Activated naive CD4-positive, alpha-beta T cell treated with anti-CD3 and anti-CD28 coated beads, Interleukin-2, amount 50 U/mL, for 16 hours (primary cell): ENCODE measurements around the gene BRD1.
"Not testable (repeated sequence)": the region's sequence is repeated elsewhere in the genome, so short reads cannot be mapped to it uniquely, and the experiment has no call there.

Experiments used
- DNase-seq: peaks from one replicate; pipeline ENCODE4 v3.0.0-alpha.2; 2020

Gene BRD1

DNA sequence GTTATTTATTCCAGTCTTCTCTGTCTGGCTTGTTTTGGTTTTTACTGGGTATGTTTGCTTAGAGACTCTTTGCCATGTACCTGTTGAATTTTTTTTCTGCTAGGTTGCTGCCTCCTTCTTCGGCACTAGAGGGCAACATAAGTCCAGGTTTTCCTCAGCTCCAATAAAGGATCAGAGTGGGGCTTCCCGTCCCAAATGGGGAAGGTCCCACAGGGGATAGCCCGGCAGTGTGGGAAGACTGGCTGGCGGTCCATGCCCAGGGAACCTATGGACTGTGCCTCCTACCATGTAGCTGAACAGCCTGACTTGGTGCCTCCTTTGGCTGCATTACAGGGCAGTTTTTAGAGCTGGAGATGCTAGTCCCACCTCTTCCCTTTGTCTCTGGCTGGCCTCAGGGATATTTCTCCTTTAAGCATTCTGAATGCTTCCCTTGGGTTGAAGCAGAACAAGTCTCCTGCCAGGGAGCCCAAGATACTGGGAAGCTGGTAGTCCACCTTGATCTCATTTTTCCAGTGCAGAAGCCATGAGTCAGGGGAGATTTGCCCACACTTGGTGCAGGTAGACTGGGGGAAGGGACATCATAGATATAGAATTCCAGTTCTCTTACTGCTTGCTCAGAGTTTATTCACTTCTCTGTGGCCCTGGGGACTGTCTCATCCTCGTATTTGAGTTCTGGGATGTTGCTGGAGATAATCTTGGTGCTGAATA is 60.2 kb downstream of the BRD1 start:
- peak; percentile 14 for DNase-seq

DNA sequence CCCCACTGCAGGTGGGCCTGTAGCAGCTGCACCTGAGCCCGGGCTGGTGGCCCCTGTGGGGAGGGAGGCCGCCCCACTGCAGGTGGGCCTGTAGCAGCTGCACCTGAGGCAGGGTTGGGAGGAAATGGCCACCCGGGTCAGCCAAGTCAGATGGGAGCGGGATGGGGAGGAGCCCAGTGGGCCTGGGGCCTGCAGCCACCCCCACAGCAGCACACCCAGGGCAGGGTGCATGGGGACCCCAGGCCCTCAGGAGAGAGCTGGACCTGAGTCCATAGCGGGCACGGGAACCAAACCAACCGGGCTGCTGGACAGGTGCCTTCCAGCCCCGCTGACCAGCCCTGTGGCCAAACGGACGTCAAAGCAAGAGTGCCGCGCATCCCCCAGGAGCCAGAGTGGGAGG is 61.7 kb downstream of the BRD1 start:
- peak; percentile 9 for DNase-seq

DNA sequence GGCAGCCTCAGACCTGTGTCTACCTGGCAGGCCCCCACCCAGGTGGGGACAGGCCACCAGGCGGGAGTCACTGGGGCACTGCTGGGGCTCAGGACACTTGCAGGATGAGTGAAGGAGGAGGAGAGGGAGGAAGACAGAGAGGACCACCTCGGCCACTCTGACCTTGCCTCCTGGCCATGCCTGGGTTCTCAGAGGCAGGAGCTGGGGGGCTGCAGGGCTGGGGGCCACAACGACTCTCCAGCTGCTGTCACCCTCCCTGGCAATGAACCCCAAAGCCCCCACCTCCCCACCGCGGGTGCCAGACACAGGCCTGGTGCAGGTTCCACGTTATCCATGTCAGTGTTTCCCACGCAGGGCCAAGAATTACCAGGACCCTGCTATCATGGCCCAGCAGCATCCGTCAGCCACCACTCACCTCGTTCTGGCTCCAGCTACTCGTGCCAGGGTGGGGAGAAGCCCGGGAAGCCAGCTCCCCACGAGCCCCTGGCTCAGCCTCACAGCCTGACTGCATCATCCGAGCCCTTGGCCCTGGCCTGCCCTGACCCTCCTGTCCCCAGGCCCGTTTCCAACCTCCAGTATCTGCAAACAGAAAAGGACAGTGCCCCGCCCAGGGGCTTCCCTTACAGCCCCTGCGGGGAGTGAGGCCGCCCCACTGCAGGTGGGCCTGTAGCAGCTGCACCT is 62.4 kb downstream of the BRD1 start:
- DNase-seq, result peak; percentile 6

DNA sequence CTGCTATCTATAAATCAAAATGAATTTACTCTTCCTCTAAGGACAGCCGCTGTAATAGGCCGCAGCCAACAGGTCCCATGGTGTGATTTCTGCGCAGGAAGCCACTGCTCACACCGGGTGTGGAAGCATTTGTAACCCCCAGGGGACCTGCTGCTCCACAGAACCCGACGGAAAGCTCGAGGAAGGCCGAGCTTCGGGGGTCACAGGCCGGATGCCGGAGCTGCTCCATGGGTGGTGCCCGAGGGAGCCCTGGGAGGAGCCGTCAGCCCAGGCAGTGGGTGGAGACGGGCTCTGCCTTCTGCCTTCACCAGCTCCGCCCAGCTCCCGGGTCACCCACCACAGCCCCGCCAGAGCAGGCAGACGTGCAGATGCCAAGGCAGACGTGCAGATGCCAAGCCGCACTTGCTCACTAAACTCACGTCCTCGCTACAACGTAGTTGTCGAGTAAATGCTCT is 63.5 kb downstream of the BRD1 start:
- DNase-seq, result peak; percentile 6

DNA sequence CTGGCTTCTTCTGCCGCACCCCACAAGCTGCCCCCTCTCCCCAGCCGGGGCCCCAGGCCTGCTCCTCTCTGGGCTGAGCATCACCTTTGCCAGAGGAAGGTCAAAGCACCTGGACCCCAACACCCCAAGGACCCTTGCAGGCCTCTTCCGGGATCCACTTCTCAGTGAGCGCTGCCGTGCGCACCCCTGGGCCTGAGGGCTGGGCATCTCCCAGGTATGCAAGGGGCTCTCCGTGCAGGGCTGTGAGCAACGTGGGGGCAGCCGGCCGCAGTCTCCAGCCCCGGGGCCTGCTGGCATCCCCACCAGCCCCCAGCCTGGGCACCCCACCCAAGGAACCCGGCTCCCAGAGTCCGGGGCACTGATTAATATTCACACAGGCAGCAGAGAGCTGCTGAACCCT is 64.0 kb downstream of the BRD1 start:
- DNase-seq, result no peak

DNA sequence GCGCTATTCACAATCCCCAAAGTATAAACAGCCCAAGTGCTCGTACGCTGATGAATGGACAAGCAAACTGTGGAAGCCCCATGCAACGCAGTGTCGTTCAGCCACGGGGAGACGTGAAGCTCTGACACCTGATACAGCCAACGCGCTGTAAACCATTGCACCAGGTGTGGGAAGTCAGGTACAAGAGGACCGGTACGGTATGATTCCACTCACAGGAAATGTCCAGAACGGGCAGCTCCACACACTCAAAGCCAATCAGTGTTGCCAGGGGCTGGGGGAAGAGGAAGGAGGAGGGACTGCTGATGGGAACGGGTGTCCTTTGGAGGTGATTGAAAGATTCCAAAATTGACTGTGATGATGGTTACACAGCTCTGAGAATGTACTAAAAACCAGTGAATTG is 64.5 kb downstream of the BRD1 start:
- no peak for DNase-seq

DNA sequence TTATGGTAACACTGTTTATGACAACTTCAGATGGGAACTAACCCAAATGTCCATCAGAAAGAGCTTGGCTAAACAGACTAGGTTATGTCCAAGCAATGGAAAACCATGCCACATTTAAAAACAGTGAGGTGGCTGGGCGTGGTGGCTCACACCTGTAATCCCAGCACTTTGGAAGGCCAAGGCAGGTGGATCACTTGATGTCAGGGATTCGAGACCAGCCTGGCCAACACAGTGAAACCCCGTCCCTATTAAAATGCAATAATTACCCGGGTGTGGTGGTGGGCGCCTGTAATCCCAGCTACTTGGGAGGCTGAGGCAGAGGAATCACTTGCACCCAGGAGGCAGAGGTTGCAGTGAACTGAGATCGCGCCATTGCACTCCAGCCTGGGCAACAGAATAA is 65.1 kb downstream of the BRD1 start:
- DNase-seq, result not testable (repeated sequence)

DNA sequence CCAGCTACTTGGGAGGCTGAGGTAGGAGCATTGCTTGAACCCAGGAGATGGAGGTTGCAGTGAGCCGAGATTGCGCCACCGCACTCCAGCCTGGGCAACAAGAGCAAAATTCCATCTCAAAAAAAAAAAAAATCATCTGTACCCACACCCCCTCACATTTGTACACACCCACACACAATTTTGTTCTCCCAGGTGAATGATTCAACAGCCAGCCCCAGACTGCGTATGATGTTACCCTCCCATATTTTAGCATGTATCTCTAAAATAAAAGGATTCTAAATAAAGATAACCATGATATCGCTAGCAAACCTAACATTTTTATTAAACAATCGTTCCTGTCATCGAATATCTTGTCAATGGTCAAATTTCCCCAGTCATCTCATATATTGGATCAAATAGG is 65.8 kb downstream of the BRD1 start:
- no peak for DNase-seq

DNA sequence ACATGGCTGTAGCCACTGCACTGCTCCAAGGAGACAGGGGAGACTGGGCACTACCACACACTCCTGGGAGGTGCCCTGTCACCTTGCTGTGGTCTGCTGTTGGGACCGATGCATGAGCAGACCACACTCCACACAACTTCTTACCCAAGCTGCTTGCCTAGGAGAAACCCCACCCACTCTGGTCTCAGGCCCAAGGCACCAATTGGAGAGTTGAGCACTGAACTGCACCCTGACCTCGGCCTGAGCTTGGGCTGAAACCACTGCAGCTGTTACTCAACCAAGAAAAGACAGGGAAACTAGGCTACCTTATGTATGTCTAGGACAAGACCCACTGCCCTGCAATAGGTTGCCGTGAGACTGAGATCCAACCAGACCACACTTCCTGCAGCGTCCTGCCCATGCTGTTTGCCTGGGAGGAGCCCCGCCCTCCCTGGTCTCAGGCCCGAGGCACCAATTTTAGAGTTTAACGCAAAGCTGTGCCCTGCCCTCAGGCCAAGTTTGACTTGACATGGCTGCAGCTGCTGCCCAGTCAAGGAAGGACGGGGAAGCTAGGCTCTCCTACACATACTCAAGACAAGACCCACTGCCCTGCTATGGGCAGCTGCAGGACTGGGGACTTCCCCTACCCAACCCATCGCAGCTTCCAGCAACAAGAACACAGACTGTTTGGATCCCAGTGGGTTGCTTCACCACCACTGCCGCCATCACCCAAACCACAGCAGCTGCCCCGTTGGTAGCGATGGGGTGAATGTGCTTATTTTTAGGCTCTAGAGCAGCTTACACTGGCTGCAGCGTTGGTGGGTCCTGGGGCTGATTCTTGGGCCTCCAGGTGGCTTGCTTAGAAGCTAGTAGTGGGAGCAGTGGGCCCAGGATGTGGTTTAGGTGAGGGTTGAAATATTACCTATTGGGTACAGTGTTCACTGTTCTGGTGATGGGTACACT is 66.8 kb downstream of the BRD1 start:
- DNase-seq, result no peak

DNA sequence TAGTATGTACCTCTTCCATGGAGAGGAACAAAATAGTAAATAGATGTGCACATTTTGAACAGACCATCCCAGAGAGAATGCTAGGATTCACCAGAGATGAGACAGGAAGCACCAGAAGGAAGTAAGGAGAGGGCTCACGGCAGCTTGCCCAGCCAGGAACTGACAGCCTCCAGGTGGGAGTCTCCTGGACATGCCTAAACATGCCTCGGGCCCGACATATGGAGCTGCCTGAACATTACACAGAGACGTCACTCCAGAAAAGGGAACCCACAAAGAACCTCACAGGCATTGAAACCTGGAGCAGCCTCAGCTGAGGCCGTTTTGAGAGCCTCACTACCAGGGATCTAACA is 67.4 kb downstream of the BRD1 start:
- no peak for DNase-seq

DNA sequence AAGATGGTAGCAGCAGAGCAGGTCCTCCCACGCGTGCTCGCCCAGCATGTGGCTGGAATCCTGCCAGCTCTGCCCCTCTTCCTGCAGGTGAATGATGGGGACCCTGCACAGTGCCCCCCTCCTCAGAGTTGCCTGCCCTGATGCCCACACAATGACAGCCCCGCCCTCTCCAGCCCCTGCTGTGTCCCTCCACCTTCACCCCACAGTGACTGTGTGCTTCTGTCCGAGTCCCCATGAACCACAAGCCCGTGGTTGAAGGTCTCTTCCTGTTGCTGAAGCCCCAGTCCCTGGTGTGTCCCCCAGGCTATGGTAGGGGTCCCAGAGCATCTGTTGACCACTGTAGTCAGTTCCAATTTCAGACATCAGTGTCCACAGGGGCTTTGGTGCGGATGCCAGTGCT is 71.0 kb downstream of the BRD1 start:
- no peak for DNase-seq

DNA sequence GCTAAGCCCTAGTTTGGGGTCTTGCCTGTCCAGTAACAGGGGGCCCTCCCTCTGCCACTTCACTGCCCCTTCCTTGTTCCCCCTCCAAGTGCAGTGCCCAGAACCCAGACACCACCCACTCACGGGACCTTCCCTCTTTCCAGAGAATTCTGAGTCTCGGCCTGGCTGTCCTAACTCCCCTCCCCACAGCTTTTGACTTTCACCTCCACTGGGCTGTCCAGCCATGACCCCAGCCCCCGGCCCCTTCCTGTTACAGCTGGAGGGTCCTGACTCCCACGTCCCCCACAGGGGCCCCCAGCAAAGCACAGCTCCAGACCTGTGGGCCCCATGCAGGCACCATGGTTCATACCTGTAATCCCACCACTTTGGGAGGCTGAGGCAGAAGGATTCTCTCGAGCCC is 71.5 kb downstream of the BRD1 start:
- DNase-seq, result no peak

DNA sequence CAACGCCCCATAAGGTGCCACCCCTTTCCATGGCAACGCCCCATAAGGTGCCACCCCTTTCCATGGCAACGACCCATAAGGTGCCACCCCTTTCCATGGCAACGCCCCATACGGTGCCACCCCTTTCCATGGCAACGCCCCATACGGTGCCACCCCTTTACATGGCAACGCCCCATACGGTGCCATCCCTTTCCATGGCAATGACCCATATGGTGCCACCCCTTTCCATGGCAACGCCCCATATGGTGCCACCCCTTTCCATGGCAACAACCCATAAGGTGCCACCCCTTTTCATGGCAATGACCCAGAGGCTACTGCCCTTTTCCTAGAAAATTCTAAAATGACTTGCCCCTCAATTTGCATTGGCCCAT is 72.1 kb downstream of the BRD1 start:
- DNase-seq, result no peak

DNA sequence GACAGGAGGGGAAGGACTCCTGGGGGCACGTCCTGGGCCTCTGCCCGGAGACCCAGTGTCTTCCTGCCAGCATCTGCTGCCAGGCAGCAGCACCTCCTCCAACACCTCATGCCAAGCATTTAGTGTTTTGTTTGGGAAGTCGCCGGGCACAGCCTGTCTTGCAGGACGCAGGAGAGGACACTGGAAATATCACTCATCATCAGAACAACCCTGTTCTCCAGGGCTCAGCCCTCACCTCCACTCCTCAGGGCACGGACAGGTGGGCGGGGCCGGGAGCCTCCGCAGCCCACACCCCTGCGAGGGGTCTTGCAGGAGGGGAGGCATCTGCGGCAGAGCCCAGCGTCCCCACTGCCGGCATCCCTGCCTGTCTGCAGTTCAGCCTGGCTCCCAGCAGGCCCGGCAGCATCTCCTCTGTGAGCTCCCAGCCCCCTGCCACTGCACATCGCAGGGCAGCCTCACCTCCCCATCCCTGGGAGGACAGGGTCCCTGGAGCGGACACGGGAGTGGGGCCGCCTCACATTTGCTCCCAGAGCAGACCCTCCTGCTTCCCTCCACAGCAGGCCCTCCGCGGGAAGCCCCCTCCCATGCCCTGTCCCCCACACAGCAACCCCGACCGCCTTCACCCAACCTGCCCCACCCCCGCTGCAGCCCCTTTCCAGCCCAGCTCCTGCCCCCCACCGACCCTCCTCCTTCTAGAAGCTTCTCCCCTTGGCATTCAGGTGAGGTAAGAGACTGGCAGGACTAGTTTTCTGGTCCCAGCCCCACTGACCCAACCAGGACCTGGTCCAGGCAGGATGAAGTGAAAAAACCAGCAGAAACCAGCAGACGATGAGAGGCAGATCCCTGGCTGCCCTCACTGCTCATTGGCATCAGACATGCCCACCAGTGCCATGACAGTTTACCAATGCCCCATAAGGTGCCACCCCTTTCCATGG is 72.7 kb downstream of the BRD1 start:
- no peak for DNase-seq

DNA sequence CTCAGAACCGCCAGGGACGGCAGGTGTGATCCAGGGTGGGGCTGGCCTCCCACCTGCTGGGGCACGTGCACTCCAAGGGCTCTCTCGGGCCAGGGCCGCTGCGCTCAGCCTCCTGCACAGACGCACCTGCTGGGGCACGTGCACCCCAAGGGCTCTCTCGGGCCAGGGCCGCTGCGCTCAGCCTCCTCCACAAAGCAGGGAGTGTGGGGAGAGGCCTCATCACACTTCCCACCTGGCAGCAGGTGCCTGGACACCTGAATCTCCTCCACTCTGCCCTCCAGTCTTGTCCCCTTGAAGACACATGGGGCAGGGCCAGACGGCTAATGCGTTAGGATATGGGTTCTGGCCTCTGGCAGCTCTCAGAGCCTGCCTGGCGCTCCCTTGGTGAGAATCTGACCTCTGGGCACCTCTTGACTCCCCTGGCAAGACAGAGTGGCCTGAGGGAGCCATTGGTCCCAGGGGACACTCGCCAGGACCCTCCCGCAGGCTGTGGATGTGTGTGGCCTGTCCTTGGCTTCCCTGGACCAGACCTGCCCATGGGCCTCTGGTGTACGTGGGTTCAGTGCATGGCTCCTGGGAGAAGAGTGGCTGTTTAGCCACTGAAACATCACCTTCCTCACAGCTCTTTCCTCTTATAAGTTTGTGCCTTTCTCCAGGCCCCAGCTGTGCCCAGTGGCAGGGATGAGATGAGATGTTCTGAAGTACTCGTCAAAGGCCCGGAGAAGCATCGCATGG is 73.5 kb downstream of the BRD1 start:
- DNase-seq, result no peak

DNA sequence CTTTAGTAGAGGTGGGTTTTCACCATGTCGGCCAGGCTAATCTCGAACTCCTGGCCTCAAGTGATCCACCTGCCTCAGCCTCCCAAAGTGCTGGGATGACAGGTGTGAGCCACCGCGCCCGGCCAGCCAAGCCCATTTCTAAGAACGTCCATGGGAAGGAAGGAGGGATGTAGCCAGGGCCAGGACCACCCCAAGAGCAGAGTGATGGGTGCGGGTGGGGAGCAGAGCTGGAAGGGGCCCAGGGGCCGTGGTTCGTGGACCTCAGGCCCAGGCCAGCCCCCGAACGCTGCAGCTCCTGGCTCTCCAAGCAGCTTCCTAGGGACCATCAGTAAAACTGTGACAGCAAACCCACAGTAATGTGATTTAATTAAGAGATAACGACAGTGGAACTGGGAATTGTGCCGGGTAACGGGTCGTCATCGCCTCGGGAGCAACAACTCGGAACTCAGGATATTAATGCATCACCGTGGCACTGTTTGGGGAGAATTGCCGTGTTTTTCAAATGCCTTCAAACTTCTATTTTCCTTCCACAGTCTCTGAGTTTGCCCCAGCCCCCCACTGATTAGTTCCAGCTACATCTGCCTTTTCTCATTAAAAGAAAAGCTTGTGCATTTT is 74.3 kb downstream of the BRD1 start:
- DNase-seq, result no peak

DNA sequence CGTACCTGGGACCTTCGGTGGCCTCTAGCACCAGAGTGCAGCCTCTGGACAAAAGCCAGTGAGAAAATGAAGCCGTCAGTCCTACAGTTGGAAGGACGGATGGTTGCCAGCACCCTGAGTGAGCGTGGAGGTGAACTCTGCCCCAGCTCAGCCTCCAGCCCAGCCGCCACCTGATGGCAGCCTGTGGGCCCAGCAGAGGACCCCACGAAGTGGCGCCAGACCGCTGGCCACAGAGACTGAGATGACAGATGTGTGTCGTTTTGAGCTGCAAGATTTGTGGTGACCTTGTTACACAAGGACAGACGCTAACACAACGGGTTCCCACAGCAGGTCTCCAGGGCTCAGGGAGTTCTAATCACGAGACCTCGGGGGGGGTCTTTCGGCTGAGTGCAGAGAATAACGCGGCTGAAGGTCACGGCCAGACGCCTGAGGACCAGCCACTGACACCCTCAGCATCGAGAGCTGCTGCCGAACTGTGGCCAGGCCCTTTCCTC is 75.0 kb downstream of the BRD1 start:
- no peak for DNase-seq

DNA sequence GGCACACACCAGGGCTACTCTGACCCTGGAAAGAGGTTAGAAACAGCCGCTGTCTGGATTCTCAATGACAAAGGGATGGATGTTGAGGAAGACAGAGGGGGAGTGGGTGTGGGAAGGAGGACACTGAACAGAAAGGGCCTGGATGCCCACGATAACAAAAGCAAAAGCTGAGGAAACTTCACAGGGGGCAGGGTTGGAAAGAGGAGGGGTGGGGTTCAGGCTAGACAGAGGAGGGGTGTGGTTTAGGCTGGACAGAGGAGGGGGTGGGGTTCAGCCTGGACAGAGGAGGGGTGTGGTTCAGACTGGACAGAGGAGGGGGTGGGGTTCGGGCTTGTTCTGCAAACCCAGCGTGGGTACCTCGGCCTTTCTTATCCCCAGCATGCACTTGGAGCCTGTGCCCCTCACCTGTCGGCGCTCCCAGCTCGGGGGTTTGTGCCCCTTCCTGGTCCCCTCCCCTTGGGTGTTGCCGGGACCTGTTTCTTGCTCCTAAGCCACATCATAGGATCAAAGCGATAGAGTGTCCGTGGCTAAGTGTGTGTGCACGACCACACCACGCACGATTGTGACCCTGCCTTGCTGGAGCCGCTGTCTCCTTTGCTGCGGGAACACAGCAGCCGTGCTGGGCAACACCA is 75.6 kb downstream of the BRD1 start:
- DNase-seq, result no peak

DNA sequence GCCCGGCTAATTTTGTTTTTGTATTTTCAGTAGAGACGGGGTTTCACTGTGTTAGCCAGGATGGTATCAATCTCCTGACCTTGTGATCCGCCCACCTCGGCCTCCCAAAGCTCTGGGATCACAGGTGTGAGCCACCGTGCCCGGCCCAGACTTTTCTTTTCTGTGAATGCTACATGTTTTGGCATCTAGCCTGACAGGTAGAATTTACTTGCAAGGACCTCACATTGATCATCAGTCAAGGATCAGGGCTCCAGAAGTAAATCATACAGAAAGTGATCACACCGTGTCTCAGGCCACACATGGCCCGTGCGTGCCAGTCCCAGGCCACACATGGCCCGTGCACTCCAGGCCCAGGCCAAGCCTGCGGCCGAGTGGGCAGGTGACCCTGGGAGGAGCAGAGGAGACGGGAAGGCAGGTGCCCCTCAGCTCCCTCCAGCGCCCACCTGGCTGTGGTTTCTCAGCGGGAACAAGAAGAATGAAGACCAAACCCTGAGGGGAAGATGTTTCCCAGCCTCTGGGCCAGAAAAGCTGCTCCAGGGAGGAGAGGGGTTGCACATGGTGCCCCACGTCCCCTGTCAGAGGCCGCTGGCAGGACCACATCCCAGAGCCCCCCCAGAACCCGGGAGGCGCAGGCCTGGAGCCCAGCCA is 76.2 kb downstream of the BRD1 start:
- no peak for DNase-seq

DNA sequence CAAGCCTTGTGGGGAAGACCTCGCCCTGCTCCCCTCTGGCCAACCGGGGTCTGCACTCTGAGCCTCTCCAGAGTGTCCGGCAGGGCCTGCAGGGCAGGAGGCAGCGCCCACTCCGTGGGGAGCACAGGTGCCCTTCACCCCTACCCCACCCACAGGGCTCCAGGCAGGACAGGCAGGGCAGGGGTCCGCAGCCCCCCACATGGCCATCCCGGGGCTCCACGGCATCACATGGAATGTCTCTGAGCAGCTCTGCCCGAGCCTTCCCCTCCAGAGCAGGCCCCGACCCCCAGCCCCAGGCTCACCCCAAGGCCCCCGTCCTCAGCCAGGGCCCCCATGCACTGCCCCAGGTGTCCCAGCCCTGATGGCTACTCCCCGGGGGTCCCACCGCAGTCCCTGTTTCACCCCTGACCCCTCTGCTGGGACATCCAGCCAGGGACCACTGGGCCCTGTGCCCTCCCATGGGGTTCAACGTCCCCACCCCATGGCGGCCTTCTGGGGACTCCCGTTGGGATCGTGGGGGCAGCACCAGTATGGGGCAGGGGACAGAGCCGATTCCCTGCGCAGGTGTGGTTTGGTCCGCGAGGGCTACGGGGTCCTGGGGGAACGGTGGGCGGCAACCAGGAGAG is 77.7 kb downstream of the BRD1 start:
- no peak for DNase-seq
